CD8-positive, alpha-beta memory T cell (primary cell): ENCODE measurements around the gene CACNA1S. TPM values are rescaled to one million over a fixed set of nuclear protein-coding genes. Genes with fewer than 3 reads are reported as not detected.

Experiments
- CTCF ChIA-PET: fragments of 350-600 bp; sonication (Branson Sonifier 250); formaldehyde crosslinking; loops from one replicate; lab custom pipeline; 2021; ENCODE audit warnings: antibody characterized with exemption; lab: Charles Lee
- POLR2A ChIA-PET: fragments of 350-600 bp; sonication (Branson Sonifier 250); formaldehyde crosslinking; loops from one replicate; lab custom pipeline; 2021; ENCODE audit warnings: antibody characterized with exemption; lab: Charles Lee
- DNase-seq, 5 donors: peaks; one replicate each; pipeline versions ENCODE4 v3.0.0 to v3.0.0-alpha.2; 2020 to 2022; ENCODE audit warnings: mixed read lengths in 1 of 5
- H3K27ac ChIP-seq: one replicate; pipeline ENCODE4 v1.7.0; 2013; ENCODE audit warnings: low read depth, mild to moderate bottlenecking, low read length, moderate library complexity
- H3K27me3 ChIP-seq: 2 replicates; pipeline ENCODE4 v1.7.0; 2013; ENCODE audit warnings: low read length, mild to moderate bottlenecking; ENCODE audit not compliant: insufficient read depth, poor library complexity, severe bottlenecking
- H3K36me3 ChIP-seq: 2 replicates; pipeline ENCODE4 v1.7.0; 2013; ENCODE audit warnings: mild to moderate bottlenecking, low read length, moderate library complexity; ENCODE audit not compliant: insufficient read depth
- H3K4me1 ChIP-seq: 2 replicates; pipeline ENCODE4 v1.7.0; 2013; ENCODE audit warnings: mild to moderate bottlenecking, low read length, moderate library complexity; ENCODE audit not compliant: insufficient read depth
- H3K4me3 ChIP-seq: 2 replicates; pipeline ENCODE4 v1.7.0; 2013; ENCODE audit warnings: mild to moderate bottlenecking, low read length
- H3K9me3 ChIP-seq: 2 replicates; pipeline ENCODE4 v1.7.0; 2013; ENCODE audit warnings: mild to moderate bottlenecking, low read length
- H3K27ac Mint-ChIP-seq, 8 donors: one replicate each; pipeline ENCODE4 v1.8.0; 2020 to 2021; ENCODE audit warnings: mixed read lengths in 8 of 8, mild to moderate bottlenecking in 6 of 8, inconsistent platforms in 3 of 8, moderate library complexity in 3 of 8
- H3K27me3 Mint-ChIP-seq, 2 donors: one replicate each; pipeline ENCODE4 v1.8.0; 2020 to 2021; ENCODE audit warnings: mixed read lengths in 2 of 2, mild to moderate bottlenecking in 1 of 2, moderate library complexity in 1 of 2
- H3K36me3 Mint-ChIP-seq, 3 donors: one replicate each; pipeline ENCODE4 v1.8.0; 2020 to 2021; ENCODE audit warnings: mixed read lengths in 3 of 3, inconsistent platforms in 1 of 3, mild to moderate bottlenecking in 1 of 3
- H3K4me1 Mint-ChIP-seq, 3 donors: one replicate each; pipeline ENCODE4 v1.8.0; 2020 to 2021; ENCODE audit warnings: mixed read lengths in 3 of 3, inconsistent platforms in 1 of 3, mild to moderate bottlenecking in 1 of 3
- H3K4me3 Mint-ChIP-seq, 7 donors: one replicate each; pipeline ENCODE4 v1.8.0; 2020 to 2021; ENCODE audit warnings: mixed read lengths in 7 of 7, mild to moderate bottlenecking in 6 of 7, moderate library complexity in 4 of 7, inconsistent platforms in 2 of 7
- H3K9me3 Mint-ChIP-seq, 5 donors: one replicate each; pipeline ENCODE4 v1.8.0; 2020 to 2022; ENCODE audit warnings: mixed read lengths in 5 of 5, mild to moderate bottlenecking in 3 of 5, moderate library complexity in 2 of 5, inconsistent platforms in 1 of 5
- polyA plus RNA-seq: library from polyadenylated mRNA; unstranded; fragments of 300-500 nt; fragmentation: Illumina TruSeq; gene quantifications from one replicate; pipeline ENCODE4 v1.2.3, GENCODE V29; 2021
- total RNA-seq, 2 experiments: library from RNA; stranded (reverse); gene quantifications; one replicate each; pipeline ENCODE4 v1.2.3, GENCODE V29; 2021

The CACNA1S gene
- total and polyA plus RNA-seq, 3 experiments from 2014 or later = not detected

- DNase-seq = no peak
- ChIA-PET CTCF (no interaction called here), POLR2A (no interaction called here)
- no peaks in the 10 kb centered on the region for H3K9me3 Mint-ChIP-seq
- no peak overlapping the region for H3K4me3 Mint-ChIP-seq
- H3K36me3 ChIP-seq = no peaks in the 10 kb centered on the region
- H3K4me1 ChIP-seq = no peaks in the 10 kb centered on the region
- no peak overlapping the region for H3K27ac Mint-ChIP-seq
- no peaks in the 10 kb centered on the region for H3K9me3 ChIP-seq
- H3K4me3 ChIP-seq = no peak overlapping the region
- H3K27me3 Mint-ChIP-seq = peaks cover 3 to 6% of the 10 kb centered on the region in 2 donors
- H3K27ac ChIP-seq = no peak overlapping the region
- no peaks in the 10 kb centered on the region for H3K27me3 ChIP-seq
- no peaks in the 10 kb centered on the region for H3K4me1 Mint-ChIP-seq
- H3K36me3 Mint-ChIP-seq = no peaks in the 10 kb centered on the region
Observed at GRCh38 chr1:201072922-201073321, 39.3 kb downstream of the CACNA1S start.

- Mint-ChIP-seq H3K27me3 (peaks cover 7 to 11% of the 10 kb centered on the region in 2 donors), H3K9me3 (no peaks in the 10 kb centered on the region), H3K36me3 (no peaks in the 10 kb centered on the region), H3K4me3 (no peak overlapping the region), H3K4me1 (no peaks in the 10 kb centered on the region), H3K27ac (no peak overlapping the region)
- Histone ChIP-seq H3K9me3 (no peaks in the 10 kb centered on the region), H3K4me1 (no peaks in the 10 kb centered on the region), H3K36me3 (no peaks in the 10 kb centered on the region), H3K4me3 (no peak overlapping the region), H3K27ac (no peak overlapping the region), H3K27me3 (no peaks in the 10 kb centered on the region)
- DNase-seq = no peak
- POLR2A ChIA-PET = no interaction called here
- CTCF ChIA-PET = interaction anchor here (1.2 kb wide), 1 partner anchor 8 kb away, joined by 4 read pairs; no protein-coding TSS in a partner anchor
Observed at GRCh38 chr1:201072149-201072548, 40.1 kb downstream of the CACNA1S start.

DNA sequence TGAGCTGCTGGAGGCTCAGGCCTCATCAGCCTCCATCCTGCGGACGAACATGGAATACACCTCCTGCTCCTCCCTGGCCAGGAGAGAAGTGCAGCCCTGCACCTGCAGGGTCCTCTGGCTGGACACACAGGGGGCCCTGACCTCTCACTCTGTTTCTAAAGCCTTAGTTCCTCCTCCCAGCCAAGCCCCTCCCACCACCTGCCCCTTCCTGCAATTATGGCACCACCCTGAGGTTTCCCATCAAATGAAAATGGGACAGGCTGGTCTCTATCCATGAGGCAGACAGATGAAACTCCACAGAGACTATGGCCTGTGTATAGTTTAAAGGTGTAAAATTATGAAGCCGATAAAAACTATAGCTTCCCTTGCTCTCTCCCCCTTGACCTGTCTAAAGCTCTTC, 42.6 kb downstream of the CACNA1S start:
- Histone ChIP-seq H3K4me1 (no peaks in the 10 kb centered on the region), H3K36me3 (no peaks in the 10 kb centered on the region), H3K4me3 (no peak overlapping the region), H3K9me3 (no peaks in the 10 kb centered on the region), H3K27me3 (no peaks in the 10 kb centered on the region), H3K27ac (no peak overlapping the region)
- H3K4me1 Mint-ChIP-seq = no peaks in the 10 kb centered on the region
- H3K27ac Mint-ChIP-seq = no peak overlapping the region
- POLR2A ChIA-PET = no interaction called here
- no peak for DNase-seq
- CTCF ChIA-PET = interaction anchor here (0.6 to 1.9 kb wide), 3 partner anchors 17 to 45 kb away, joined by 3 to 5 read pairs (median 3); no protein-coding TSS in a partner anchor
- H3K27me3 Mint-ChIP-seq = peaks cover 8 to 17% of the 10 kb centered on the region in 2 donors
- H3K36me3 Mint-ChIP-seq = no peaks in the 10 kb centered on the region
- H3K4me3 Mint-ChIP-seq = no peak overlapping the region
- no peaks in the 10 kb centered on the region for H3K9me3 Mint-ChIP-seq

DNA sequence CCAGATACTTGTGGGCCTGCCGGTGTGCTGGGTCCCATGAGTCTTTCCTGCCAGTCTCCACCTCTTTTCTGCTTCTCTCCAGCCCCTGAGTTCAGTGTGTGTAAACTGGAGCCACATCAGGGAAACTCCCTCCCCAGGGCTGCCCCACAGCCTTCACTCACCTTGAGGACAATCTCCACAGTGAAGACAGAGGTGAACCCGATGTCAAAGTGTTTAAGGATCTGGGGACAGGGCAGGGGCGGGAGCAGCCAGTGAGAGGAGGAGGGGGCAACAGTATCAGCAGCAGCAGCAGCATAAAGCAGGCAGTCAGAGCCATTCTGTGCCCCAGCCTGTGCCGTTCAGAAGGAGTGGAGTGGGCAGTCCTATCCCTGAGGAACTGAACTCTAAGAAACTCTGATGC, 43.2 kb downstream of the CACNA1S start:
- Mint-ChIP-seq H3K27me3 (peaks cover 8 to 17% of the 10 kb centered on the region in 2 donors), H3K36me3 (no peaks in the 10 kb centered on the region), H3K4me3 (no peak overlapping the region), H3K4me1 (no peaks in the 10 kb centered on the region), H3K27ac (no peak overlapping the region), H3K9me3 (no peaks in the 10 kb centered on the region)
- no peaks in the 10 kb centered on the region for H3K36me3 ChIP-seq
- H3K27ac ChIP-seq = no peak overlapping the region
- no peaks in the 10 kb centered on the region for H3K9me3 ChIP-seq
- CTCF ChIA-PET = no interaction called here
- POLR2A ChIA-PET = no interaction called here
- no peaks in the 10 kb centered on the region for H3K27me3 ChIP-seq
- no peak overlapping the region for H3K4me3 ChIP-seq
- H3K4me1 ChIP-seq = no peaks in the 10 kb centered on the region
- no peak for DNase-seq

DNA sequence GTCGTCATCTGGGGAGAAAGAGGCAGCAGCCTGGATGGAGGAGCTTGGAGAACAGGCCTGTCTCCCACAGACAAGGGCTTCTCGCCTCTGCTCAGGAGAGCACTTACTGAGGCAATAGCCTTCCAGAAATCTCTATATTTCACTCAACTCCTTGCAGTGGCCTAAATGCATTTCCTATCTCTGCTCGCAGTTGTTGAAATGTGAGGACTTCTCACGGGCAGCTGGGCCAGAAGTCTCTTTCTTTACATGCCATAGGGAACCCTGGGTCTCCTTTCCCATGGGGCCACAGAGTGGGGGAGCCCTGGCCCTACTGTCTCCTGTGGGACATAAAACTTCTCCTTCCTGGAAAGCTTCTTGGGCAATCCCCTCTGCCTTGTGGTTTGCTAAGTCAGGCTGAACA, 45.2 kb downstream of the CACNA1S start:
- Histone ChIP-seq H3K9me3 (no peaks in the 10 kb centered on the region), H3K4me3 (no peak overlapping the region), H3K36me3 (no peaks in the 10 kb centered on the region), H3K27ac (no peak overlapping the region), H3K4me1 (no peaks in the 10 kb centered on the region), H3K27me3 (no peaks in the 10 kb centered on the region)
- no peak for DNase-seq
- Mint-ChIP-seq H3K27ac (no peak overlapping the region), H3K4me1 (no peaks in the 10 kb centered on the region), H3K36me3 (no peaks in the 10 kb centered on the region), H3K27me3 (peaks cover 8 to 17% of the 10 kb centered on the region in 2 donors), H3K9me3 (no peaks in the 10 kb centered on the region), H3K4me3 (no peak overlapping the region)
- ChIA-PET CTCF (no interaction called here), POLR2A (no interaction called here)

GRCh38 chr1:201065686-201066085, 46.5 kb downstream of the CACNA1S start:
- DNase-seq = no peak
- Mint-ChIP-seq H3K4me1 (no peaks in the 10 kb centered on the region), H3K36me3 (no peaks in the 10 kb centered on the region), H3K4me3 (no peak overlapping the region), H3K27me3 (peaks cover 8 to 17% of the 10 kb centered on the region in 2 donors), H3K27ac (no peak overlapping the region), H3K9me3 (no peaks in the 10 kb centered on the region)
- H3K4me3 ChIP-seq = no peak overlapping the region
- ChIA-PET CTCF (no interaction called here), POLR2A (no interaction called here)
- H3K4me1 ChIP-seq = no peaks in the 10 kb centered on the region
- no peaks in the 10 kb centered on the region for H3K9me3 ChIP-seq
- no peaks in the 10 kb centered on the region for H3K36me3 ChIP-seq
- H3K27me3 ChIP-seq = no peaks in the 10 kb centered on the region
- no peak overlapping the region for H3K27ac ChIP-seq

- Mint-ChIP-seq H3K4me1 (no peaks in the 10 kb centered on the region), H3K9me3 (no peaks in the 10 kb centered on the region), H3K27ac (no peak overlapping the region), H3K27me3 (peaks cover 8 to 17% of the 10 kb centered on the region in 2 donors), H3K36me3 (no peaks in the 10 kb centered on the region), H3K4me3 (no peak overlapping the region)
- Histone ChIP-seq H3K36me3 (no peaks in the 10 kb centered on the region), H3K4me3 (no peak overlapping the region), H3K4me1 (no peaks in the 10 kb centered on the region), H3K27me3 (no peaks in the 10 kb centered on the region), H3K27ac (no peak overlapping the region), H3K9me3 (no peaks in the 10 kb centered on the region)
- no peak for DNase-seq
- ChIA-PET CTCF (no interaction called here), POLR2A (no interaction called here)
Observed at GRCh38 chr1:201064806-201065205, 47.4 kb downstream of the CACNA1S start.

DNA sequence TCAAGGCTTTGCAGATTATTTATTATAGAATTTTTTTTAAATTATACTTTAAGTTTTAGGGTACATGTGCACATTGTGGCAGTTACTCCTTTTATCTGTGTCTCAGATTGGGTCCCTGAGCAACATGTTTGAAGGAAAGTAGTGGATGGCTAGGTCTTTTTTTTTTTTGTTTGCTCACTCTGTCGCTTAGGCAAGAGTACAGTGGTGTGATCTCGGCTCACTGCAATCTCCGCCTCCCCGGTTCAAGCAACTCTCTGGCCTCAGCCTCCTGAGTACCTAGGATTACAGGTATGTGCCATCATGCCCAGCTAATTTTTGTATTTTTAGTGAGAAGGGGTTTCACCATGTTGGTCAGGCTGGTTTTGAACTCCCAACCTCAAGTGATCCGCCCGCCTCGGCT, 49.1 kb downstream of the CACNA1S start:
- ChIA-PET POLR2A (no interaction called here), CTCF (no interaction called here)
- Mint-ChIP-seq H3K4me1 (peaks cover 0 to 1% (median 0%) of the 10 kb centered on the region in 3 donors), H3K9me3 (no peaks in the 10 kb centered on the region), H3K27me3 (peaks cover 5 to 12% of the 10 kb centered on the region in 2 donors), H3K36me3 (no peaks in the 10 kb centered on the region), H3K27ac (no peak overlapping the region), H3K4me3 (no peak overlapping the region)
- no peaks in the 10 kb centered on the region for H3K4me1 ChIP-seq
- no peaks in the 10 kb centered on the region for H3K27me3 ChIP-seq
- H3K27ac ChIP-seq = no peak overlapping the region
- no peaks in the 10 kb centered on the region for H3K36me3 ChIP-seq
- H3K4me3 ChIP-seq = no peak overlapping the region
- no peaks in the 10 kb centered on the region for H3K9me3 ChIP-seq
- DNase-seq = no peak
